Spinal cord (tissue), 10 donors: ENCODE measurements around the gene FSD1. TPM values are rescaled to one million over a fixed set of nuclear protein-coding genes. Genes with fewer than 3 reads are reported as not detected.
A peak's percentile ranks its signal among the peaks of the same experiment; 100 is the strongest.

Experiments
- DNase-seq, 6 donors: peaks; one replicate each; pipeline versions ENCODE4 v3.0.0 to v3.0.0-alpha.2; 2013 to 2015; ENCODE audit warnings: low spot score in 6 of 6, low read depth in 4 of 6
- H3K27ac ChIP-seq: one replicate; pipeline ENCODE4 v1.5.1; 2013; ENCODE audit warnings: low read depth, low read length, control low read depth
- H3K27me3 ChIP-seq: one replicate; pipeline ENCODE4 v1.6.1; 2013; ENCODE audit warnings: low read length; ENCODE audit not compliant: control insufficient read depth, insufficient read depth
- H3K36me3 ChIP-seq: one replicate; pipeline ENCODE4 v1.6.1; 2013; ENCODE audit warnings: low read length; ENCODE audit not compliant: control insufficient read depth, insufficient read depth
- H3K4me1 ChIP-seq: one replicate; pipeline ENCODE4 v1.6.1; 2013; ENCODE audit warnings: low read length; ENCODE audit not compliant: control insufficient read depth, insufficient read depth
- H3K4me3 ChIP-seq: one replicate; pipeline ENCODE4 v1.5.1; 2013; ENCODE audit warnings: low read depth, low read length, control low read depth
- H3K9me3 ChIP-seq: one replicate; pipeline ENCODE4 v1.6.1; 2013; ENCODE audit warnings: low read length; ENCODE audit not compliant: control insufficient read depth, insufficient read depth
- WGBS: methylation state at CpG from one replicate; pipeline ENCODE4 v1.1.5; 2013; ENCODE audit warnings: missing lambda C conversion rate; ENCODE audit not compliant: insufficient coverage; 5-methylcytosine and 5-hydroxymethylcytosine counted together
- long read RNA-seq, 4 donors: transcript quantifications; one replicate each; lab custom pipeline, GENCODE V29; 2026
- polyA plus RNA-seq, 2 donors: library from polyadenylated mRNA; unstranded; fragments of 120-200 nt; gene quantifications; one replicate each; pipeline ENCODE4 v1.2.1, GENCODE V29; 2013; ENCODE audit not compliant: insufficient read length in 2 of 2
- total RNA-seq, 2 donors: library from RNA; depleted of rRNA in 1 of 2; stranded (reverse); fragments of 120-200 nt in 1 of 2; fragments of >200 nt in 1 of 2; gene quantifications; one replicate each; pipeline versions ENCODE4 v1.2.3 to v1.2.4, GENCODE V29; 2013 to 2014
- donor health status: healthy.

FSD1 gene
- total RNA-seq (10 to 100 TPM; 15.9 to 34.4 TPM), polyA plus RNA-seq (100 to 1,000 TPM; 107 to 118 TPM)
- long read RNA-seq, donor 1, transcript FSD1-201 (13 exons, 1,831 nt) = major isoform, 28 of 45 reads
- long read RNA-seq, donor 1, partial matches to known transcripts = 10 of 45 reads
- long read RNA-seq, donor 1, other reads (novel, unspliced or antisense) = 0 of 45 reads
- long read RNA-seq, donor 2, transcript FSD1-201 (13 exons, 1,831 nt) = major isoform, 8 of 12 reads
- long read RNA-seq, donor 2, partial matches to known transcripts = 0 of 12 reads
- long read RNA-seq, donor 2, other reads (novel, unspliced or antisense) = 0 of 12 reads
- long read RNA-seq, donor 3, transcript FSD1-201 (13 exons, 1,831 nt) = major isoform, 9 of 13 reads
- long read RNA-seq, donor 3, partial matches to known transcripts = 0 of 13 reads
- long read RNA-seq, donor 3, other reads (novel, unspliced or antisense) = 0 of 13 reads
- long read RNA-seq, donor 4 = 0 reads

- Histone ChIP-seq H3K27me3 (no peaks in the 10 kb centered on the region), H3K9me3 (no peaks in the 10 kb centered on the region), H3K4me1 (peaks cover 15% of the 10 kb centered on the region), H3K27ac (no peak within 1 kb of the TSS), H3K4me3 (peak within 1 kb of the TSS; percentile 16), H3K36me3 (peaks cover 38% of the 10 kb centered on the region)
- DNase-seq = peak in 5 of 6 donors; percentile 33 to 91 (median 56)
- under 1% methylated on average over 33 of the region's 63 CpGs for WGBS
Measured at GRCh38 chr19:4304538-4305256, at the start of gene FSD1. Gene FSD1 (plus strand): TSS chr19:4304598. CDS start chr19:4304747, 149 bp downstream.

DNA sequence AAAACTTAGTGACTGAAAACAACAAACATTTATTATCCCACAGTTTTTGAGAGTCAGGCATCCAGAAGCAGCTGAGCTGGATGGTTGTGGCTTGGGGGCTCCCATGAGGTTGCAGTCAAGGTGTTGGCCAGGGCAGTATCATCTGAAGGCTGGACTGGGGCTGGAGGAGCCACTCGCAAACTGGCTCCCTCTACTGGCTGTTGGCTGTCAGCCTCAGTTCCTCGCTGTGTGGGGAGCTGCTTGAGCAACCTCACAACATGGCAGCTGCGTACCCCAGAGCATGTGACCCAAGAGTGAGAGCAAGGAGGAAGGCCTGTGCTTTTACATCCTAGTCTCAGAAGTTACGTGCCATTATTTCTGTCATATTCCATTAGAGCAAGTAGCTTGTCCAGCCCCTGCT, 47.8 kb upstream of the FSD1 start:
- Histone ChIP-seq H3K27me3 (no peaks in the 10 kb centered on the region), H3K4me3 (no peak overlapping the region), H3K4me1 (no peaks in the 10 kb centered on the region), H3K27ac (no peak overlapping the region), H3K9me3 (no peaks in the 10 kb centered on the region), H3K36me3 (peaks cover 94% of the 10 kb centered on the region)
- 100% methylated on average over 3 of the region's 4 CpGs for WGBS
- DNase-seq = no peak

- Histone ChIP-seq H3K4me3 (no peak overlapping the region), H3K27me3 (no peaks in the 10 kb centered on the region), H3K9me3 (no peaks in the 10 kb centered on the region), H3K4me1 (no peaks in the 10 kb centered on the region), H3K27ac (no peak overlapping the region), H3K36me3 (peaks cover 94% of the 10 kb centered on the region)
- DNase-seq = no peak
- no CpG with 5 or more reads among the region's 6 CpGs for WGBS
Measured at GRCh38 chr19:4257025-4257424, 47.4 kb upstream of the FSD1 start.

- no peaks in the 10 kb centered on the region for H3K27me3 ChIP-seq
- no peak overlapping the region for H3K27ac ChIP-seq
- no peak for DNase-seq
- H3K9me3 ChIP-seq = no peaks in the 10 kb centered on the region
- 97% methylated on average over 27 of the region's 28 CpGs for WGBS
- H3K4me3 ChIP-seq = no peak overlapping the region
- no peaks in the 10 kb centered on the region for H3K4me1 ChIP-seq
- H3K36me3 ChIP-seq = peaks cover 94% of the 10 kb centered on the region
Measured at GRCh38 chr19:4258181-4258580, 46.2 kb upstream of the FSD1 start.

GRCh38 chr19:4260613-4261191, 43.7 kb upstream of the FSD1 start:
- DNase-seq = no peak
- no peak overlapping the region for H3K4me3 ChIP-seq
- no peaks in the 10 kb centered on the region for H3K9me3 ChIP-seq
- no peaks in the 10 kb centered on the region for H3K27me3 ChIP-seq
- H3K4me1 ChIP-seq = no peaks in the 10 kb centered on the region
- H3K36me3 ChIP-seq = peaks cover 92% of the 10 kb centered on the region
- WGBS = 100% methylated on average over 10 of the region's 11 CpGs
- H3K27ac ChIP-seq = no peak overlapping the region

DNA sequence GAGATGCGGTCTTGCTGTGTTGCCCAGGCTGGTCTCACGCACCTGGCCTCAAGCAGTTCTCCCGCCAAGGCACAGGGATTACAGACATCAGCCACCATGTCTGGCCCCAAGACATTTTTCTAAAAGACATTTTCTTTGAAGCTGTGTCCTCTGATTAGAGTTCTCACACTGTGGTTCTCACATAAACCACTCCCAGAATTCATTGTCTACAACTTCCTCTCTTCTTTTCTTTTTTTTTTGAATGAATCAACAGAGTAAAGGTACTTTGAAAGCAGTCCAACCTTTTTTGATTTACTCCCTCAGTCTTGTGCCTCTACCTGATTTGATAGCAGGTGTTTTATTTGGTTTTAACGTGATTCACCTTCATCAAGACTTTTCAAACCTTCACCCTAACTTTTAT, 39.6 kb upstream of the FSD1 start:
- H3K27ac ChIP-seq = no peak overlapping the region
- no peaks in the 10 kb centered on the region for H3K9me3 ChIP-seq
- H3K36me3 ChIP-seq = peaks cover 91% of the 10 kb centered on the region
- no peaks in the 10 kb centered on the region for H3K27me3 ChIP-seq
- no peak for DNase-seq
- no peak overlapping the region for H3K4me3 ChIP-seq
- H3K4me1 ChIP-seq = peaks cover 4% of the 10 kb centered on the region
- 87% methylated on average over 3 of the region's 4 CpGs for WGBS

DNA sequence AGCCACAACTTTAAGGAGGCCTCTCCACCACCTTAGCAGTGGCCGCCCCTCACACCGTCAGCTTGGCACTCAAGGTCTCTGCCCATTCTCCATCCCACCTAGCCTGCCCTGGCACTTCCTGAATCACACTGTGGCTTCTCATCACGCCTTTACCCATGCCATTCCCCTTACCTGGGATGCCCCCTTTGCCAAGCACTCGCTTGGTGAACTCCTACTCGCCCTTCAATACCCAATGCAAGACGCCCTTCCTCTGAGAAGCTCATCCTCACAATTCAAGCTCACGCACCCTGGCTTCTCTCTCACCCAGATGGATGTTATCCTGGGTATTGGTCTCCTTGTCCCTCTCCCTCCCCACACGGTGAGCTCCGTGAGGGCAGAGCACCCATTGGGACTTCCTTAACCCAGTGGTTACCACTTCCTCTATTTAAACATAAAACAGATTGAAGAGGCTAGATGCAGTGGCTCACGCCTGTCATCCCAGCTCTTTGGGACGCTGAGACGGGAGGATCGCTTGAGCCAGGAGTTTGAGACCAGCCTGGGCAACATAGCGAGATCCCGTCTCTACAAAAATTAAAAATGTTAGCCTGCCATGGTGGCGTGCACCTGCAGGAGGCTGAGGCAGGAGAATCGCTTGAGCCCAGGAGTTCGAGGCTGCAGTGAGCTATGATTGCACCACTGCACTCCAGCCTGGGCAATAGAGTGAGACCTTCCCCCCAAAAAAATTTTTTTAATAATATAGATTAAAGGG, 38.0 kb upstream of the FSD1 start:
- DNase-seq = no peak
- H3K27me3 ChIP-seq = no peaks in the 10 kb centered on the region
- no peak overlapping the region for H3K4me3 ChIP-seq
- WGBS = 94% methylated on average over 11 of the region's 18 CpGs
- no peaks in the 10 kb centered on the region for H3K9me3 ChIP-seq
- no peak overlapping the region for H3K27ac ChIP-seq
- peaks cover 4% of the 10 kb centered on the region for H3K4me1 ChIP-seq
- peaks cover 88% of the 10 kb centered on the region for H3K36me3 ChIP-seq

DNA sequence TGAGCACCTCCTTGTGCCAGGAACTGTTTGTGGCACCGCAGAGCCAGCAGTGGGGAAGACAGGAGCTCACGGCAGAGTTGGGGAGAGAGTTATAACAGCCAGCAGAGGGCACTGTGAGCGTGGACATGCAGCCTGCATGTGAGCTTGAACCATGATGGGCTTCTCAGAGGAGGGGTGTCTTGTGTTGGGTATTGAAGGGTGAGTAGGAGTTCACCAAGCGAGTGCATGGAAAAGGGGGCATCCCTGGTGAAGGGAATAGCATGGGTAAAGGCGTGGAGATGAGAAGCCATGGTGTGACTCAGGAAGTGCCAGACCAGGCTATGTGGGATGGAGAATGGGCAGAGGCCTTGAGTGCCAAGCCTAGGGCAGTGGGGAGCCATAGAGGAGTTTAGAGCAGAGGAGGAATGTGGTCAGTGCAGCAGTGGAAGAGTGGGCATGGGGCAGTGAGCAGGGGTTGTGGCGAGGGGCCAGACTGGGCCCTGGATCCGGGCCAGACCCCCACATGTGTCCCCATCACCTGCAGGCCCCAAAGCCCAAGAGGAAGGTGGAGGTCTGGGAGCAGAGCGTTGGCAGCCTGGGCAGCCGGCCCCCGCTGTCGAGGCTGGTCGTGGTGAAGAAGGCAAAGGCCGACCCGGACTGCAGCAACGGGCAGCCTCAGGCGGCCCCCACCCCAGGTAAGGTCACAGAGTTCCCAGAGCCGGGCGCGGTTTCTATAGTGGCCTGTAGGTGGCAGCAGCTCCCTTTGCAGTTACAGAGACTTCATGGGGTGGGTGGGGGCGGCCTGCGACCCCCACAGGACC, 37.1 kb upstream of the FSD1 start:
- peaks cover 87% of the 10 kb centered on the region for H3K36me3 ChIP-seq

More for the DNA sequence above, 37.1 kb upstream of the FSD1 start:
- no peaks in the 10 kb centered on the region for H3K27me3 ChIP-seq
- no peaks in the 10 kb centered on the region for H3K9me3 ChIP-seq
- WGBS = 44% methylated on average over 19 of the region's 21 CpGs
- H3K4me3 ChIP-seq = no peak overlapping the region
- H3K4me1 ChIP-seq = peaks cover 4% of the 10 kb centered on the region
- H3K27ac ChIP-seq = no peak overlapping the region
- peak in 2 of 6 donors; percentile 54 to 75 for DNase-seq
